Measurements from ENCODE around the gene SLC25A19. TPM values are rescaled to one million over a fixed set of nuclear protein-coding genes. Genes with fewer than 3 reads are reported as not detected.

The SLC25A19 gene
- total and polyA plus RNA-seq, 9 of the 15 experiments (the other 6 are each of a cell fraction or from before 2014, with no cell fraction given) = 33.4 to 76.6 (median 55.3) TPM

DNA sequence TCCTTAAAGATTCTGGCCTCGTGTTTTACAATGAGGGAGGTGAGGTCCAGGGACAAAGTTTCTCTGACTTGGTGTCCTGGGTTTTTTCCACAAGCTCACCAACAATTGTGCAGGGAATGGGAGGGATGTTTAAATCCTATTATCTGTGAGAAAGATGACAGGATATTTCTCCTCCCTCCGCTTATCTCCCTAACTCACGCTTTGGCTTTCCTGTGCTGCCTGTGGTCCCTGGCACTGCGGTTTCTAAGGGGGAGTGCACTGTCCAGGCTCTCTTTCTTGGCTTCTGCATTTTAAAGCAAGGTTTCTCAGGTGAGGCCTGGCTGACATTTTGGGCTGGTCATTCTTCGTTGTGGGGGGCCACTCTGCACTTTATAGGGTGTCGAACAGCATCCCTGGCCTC is 44.2 kb downstream of the SLC25A19 start:
- Histone ChIP-seq H2AFZ (ENCODE audit: low read depth, low read length) (no peak overlapping the region), H3K36me3 (ENCODE audit: control insufficient read depth, insufficient read depth, low read length) (peaks cover 75% of the 10 kb centered on the region), H3K4me2 (ENCODE audit: insufficient read depth, low read length) (no peak overlapping the region), H3K4me3 (no peak overlapping the region), H3K9me1 (ENCODE audit: control insufficient read depth, insufficient read depth, low read length) (no peaks in the 10 kb centered on the region), H3K79me2 (ENCODE audit: control insufficient read depth, insufficient read depth, low read length) (peaks cover 20% of the 10 kb centered on the region), H3K27ac (ENCODE audit: extremely low read depth, low read depth, low read length) (no peak overlapping the region), H3K27me3 (ENCODE audit: control insufficient read depth in 2 of 2, insufficient read depth in 2 of 2, low read length in 2 of 2) (no peaks in the 10 kb centered on the region), H4K20me1 (replicated peaks; ENCODE audit: control insufficient read depth, insufficient read depth, low read length) (peaks cover 20% of the 10 kb centered on the region), H3K9me3 (replicated peaks; ENCODE audit: control insufficient read depth, insufficient read depth, low read depth, low read length) (no peaks in the 10 kb centered on the region), H3K9ac (ENCODE audit: insufficient read depth in 1 of 2, low read depth in 2 of 2, low read length in 2 of 2) (0 out of 4 replicates have a peak overlapping the region, but pooled peaks of 1 of the 2 experiments have one; percentile 49), H3K4me1 (replicated peaks in 1 of 2; ENCODE audit: control insufficient read depth in 2 of 2, insufficient read depth in 2 of 2, low read length in 2 of 2) (peaks cover 19 to 28% of the 10 kb centered on the region in 2 experiments)
- FAIRE-seq (peak; percentile 69), ATAC-seq (no peak), DNase-seq (ENCODE audit: extremely low read depth in 1 of 4, low spot score in 3 of 4) (peak in 2 of 4 experiments; percentile 38 to 44)
- BruUV-seq (replicated peaks) = no TSS peak
- in situ Hi-C loops (cut with MboI) (no loop called here), intact Hi-C loops (cut with micrococcal nuclease) (no loop called here)
- CTCF ChIA-PET (ENCODE audit: low intra/inter-chr PET ratio) = interaction anchor here (0.6 kb wide), 1 partner anchor 501 kb away, joined by 3 read pairs; no protein-coding TSS in a partner anchor
- POLR2A ChIA-PET = interaction anchor here (0.7 to 4.0 kb wide), 3 partner anchors 16 to 388 kb away, joined by 3 to 21 read pairs (median 3); partner anchors contain the start of genes GGA3, GRB2 and MRPS7
- 27% methylated on average over 6 of the region's 6 CpGs for WGBS (ENCODE audit: insufficient coverage, low coverage, missing lambda C conversion rate)
- TF ChIP-seq, protein P1, sequence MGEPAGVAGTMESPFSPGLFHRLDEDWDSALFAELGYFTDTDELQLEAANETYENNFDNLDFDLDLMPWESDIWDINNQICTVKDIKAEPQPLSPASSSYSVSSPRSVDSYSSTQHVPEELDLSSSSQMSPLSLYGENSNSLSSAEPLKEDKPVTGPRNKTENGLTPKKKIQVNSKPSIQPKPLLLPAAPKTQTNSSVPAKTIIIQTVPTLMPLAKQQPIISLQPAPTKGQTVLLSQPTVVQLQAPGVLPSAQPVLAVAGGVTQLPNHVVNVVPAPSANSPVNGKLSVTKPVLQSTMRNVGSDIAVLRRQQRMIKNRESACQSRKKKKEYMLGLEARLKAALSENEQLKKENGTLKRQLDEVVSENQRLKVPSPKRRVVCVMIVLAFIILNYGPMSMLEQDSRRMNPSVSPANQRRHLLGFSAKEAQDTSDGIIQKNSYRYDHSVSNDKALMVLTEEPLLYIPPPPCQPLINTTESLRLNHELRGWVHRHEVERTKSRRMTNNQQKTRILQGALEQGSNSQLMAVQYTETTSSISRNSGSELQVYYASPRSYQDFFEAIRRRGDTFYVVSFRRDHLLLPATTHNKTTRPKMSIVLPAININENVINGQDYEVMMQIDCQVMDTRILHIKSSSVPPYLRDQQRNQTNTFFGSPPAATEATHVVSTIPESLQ (CRISPR knock-in tag; IDR thresholded peaks at IDR 0.05) = no peak
- TF ChIP-seq KLF10 (CRISPR knock-in tag; IDR thresholded peaks at IDR 0.05) (no peak), ZNF445 (CRISPR knock-in tag; IDR thresholded peaks at IDR 0.05; ENCODE audit: low read depth) (no peak), STAG1 (CRISPR knock-in tag; IDR thresholded peaks at IDR 0.05; ENCODE audit: borderline replicate concordance) (no peak), ZNF766 (CRISPR knock-in tag; conservative IDR thresholded peaks at IDR 0.05) (no peak; the same call in 1 of the 2 replicates), CBFA2T3 (IDR thresholded peaks at IDR 0.05) (0 out of 2 replicates have a peak, but pooled peaks have one; percentile 29), CBX3 (IDR thresholded peaks at IDR 0.05; ENCODE audit: borderline replicate concordance in 1 of 2, low read length in 2 of 2) (no peak), CREBBP (IDR thresholded peaks at IDR 0.05; ENCODE audit: low read depth, low read length) (no peak), KAT7 (CRISPR knock-in tag; IDR thresholded peaks at IDR 0.05; ENCODE audit: borderline replicate concordance) (0 out of 2 replicates have a peak, but pooled peaks have one; percentile 39)
- TF ChIP-seq, protein P2, sequence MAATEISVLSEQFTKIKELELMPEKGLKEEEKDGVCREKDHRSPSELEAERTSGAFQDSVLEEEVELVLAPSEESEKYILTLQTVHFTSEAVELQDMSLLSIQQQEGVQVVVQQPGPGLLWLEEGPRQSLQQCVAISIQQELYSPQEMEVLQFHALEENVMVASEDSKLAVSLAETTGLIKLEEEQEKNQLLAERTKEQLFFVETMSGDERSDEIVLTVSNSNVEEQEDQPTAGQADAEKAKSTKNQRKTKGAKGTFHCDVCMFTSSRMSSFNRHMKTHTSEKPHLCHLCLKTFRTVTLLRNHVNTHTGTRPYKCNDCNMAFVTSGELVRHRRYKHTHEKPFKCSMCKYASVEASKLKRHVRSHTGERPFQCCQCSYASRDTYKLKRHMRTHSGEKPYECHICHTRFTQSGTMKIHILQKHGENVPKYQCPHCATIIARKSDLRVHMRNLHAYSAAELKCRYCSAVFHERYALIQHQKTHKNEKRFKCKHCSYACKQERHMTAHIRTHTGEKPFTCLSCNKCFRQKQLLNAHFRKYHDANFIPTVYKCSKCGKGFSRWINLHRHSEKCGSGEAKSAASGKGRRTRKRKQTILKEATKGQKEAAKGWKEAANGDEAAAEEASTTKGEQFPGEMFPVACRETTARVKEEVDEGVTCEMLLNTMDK (IDR thresholded peaks at IDR 0.05; ENCODE audit: borderline replicate concordance, insufficient read depth, low read depth, low read length, poor library complexity, severe bottlenecking) = no peak
- TF ChIP-seq, protein P3, sequence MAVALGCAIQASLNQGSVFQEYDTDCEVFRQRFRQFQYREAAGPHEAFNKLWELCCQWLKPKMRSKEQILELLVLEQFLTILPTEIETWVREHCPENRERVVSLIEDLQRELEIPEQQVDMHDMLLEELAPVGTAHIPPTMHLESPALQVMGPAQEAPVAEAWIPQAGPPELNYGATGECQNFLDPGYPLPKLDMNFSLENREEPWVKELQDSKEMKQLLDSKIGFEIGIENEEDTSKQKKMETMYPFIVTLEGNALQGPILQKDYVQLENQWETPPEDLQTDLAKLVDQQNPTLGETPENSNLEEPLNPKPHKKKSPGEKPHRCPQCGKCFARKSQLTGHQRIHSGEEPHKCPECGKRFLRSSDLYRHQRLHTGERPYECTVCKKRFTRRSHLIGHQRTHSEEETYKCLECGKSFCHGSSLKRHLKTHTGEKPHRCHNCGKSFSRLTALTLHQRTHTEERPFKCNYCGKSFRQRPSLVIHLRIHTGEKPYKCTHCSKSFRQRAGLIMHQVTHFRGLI (CRISPR knock-in tag; IDR thresholded peaks at IDR 0.05) = no peak
- TF ChIP-seq, protein P4, sequence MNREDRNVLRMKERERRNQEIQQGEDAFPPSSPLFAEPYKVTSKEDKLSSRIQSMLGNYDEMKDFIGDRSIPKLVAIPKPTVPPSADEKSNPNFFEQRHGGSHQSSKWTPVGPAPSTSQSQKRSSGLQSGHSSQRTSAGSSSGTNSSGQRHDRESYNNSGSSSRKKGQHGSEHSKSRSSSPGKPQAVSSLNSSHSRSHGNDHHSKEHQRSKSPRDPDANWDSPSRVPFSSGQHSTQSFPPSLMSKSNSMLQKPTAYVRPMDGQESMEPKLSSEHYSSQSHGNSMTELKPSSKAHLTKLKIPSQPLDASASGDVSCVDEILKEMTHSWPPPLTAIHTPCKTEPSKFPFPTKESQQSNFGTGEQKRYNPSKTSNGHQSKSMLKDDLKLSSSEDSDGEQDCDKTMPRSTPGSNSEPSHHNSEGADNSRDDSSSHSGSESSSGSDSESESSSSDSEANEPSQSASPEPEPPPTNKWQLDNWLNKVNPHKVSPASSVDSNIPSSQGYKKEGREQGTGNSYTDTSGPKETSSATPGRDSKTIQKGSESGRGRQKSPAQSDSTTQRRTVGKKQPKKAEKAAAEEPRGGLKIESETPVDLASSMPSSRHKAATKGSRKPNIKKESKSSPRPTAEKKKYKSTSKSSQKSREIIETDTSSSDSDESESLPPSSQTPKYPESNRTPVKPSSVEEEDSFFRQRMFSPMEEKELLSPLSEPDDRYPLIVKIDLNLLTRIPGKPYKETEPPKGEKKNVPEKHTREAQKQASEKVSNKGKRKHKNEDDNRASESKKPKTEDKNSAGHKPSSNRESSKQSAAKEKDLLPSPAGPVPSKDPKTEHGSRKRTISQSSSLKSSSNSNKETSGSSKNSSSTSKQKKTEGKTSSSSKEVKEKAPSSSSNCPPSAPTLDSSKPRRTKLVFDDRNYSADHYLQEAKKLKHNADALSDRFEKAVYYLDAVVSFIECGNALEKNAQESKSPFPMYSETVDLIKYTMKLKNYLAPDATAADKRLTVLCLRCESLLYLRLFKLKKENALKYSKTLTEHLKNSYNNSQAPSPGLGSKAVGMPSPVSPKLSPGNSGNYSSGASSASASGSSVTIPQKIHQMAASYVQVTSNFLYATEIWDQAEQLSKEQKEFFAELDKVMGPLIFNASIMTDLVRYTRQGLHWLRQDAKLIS (CRISPR knock-in tag; IDR thresholded peaks at IDR 0.05) = no peak
